Measurements from ENCODE around the gene TCEAL4.

DNA sequence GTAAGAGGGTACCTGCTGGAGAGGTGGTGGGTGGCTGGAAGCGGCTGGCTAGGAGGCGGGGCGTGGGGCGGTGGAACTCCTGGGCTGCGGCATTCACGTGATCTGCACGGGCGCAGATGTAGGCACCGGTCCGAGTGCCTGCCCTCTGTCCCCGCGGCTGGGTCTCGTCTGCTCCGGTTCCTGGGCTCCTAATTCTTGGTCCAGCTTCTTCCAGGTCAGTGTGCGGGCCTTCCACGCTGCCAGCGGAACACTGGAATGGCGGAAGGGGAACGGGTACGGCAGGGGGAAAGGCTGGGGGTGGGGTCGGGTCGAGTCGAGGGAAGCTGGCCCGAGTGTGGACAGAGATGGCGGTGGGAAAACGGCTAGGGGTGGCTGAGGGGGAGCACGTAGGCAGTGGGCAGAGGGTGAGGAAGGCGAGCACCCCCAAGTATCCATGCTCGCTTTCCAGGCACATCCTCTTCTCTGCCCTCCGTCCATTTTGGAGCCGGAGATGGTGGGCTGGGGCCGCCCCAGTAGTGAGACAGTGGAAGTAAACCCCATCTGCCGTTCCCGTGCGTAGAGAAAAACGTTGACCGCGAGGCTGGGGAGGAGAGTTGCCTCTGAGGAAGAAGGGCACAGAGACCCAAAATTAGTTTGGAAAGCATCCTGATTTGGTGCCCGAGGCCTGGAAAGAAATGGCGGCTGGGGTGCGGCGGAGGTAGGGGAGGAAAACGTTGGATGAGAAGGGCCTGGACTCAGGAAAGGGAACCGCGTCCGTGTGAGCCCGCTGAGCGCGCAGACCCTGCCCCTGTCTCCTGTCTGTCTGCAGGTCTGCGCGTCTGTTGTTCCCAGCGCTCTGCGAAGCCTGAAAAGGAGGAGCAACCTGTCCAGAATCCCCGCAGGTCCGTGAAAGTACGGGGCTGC, at the start of gene TCEAL4:
- TF ChIP-seq, protein P1, sequence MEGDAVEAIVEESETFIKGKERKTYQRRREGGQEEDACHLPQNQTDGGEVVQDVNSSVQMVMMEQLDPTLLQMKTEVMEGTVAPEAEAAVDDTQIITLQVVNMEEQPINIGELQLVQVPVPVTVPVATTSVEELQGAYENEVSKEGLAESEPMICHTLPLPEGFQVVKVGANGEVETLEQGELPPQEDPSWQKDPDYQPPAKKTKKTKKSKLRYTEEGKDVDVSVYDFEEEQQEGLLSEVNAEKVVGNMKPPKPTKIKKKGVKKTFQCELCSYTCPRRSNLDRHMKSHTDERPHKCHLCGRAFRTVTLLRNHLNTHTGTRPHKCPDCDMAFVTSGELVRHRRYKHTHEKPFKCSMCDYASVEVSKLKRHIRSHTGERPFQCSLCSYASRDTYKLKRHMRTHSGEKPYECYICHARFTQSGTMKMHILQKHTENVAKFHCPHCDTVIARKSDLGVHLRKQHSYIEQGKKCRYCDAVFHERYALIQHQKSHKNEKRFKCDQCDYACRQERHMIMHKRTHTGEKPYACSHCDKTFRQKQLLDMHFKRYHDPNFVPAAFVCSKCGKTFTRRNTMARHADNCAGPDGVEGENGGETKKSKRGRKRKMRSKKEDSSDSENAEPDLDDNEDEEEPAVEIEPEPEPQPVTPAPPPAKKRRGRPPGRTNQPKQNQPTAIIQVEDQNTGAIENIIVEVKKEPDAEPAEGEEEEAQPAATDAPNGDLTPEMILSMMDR (IDR thresholded peaks at IDR 0.05; ENCODE audit: low read length), result no peak
- no peak for TF ChIP-seq EZH2 (optimal IDR thresholded peaks at IDR 0.05; ENCODE audit: low read depth, low read length)
